ENCODE measurements around the gene CEP170.
"Not testable (repeated sequence)": the region's sequence is repeated elsewhere in the genome, so short reads cannot be mapped to it uniquely, and the experiment has no call there.

CEP170 gene

DNA sequence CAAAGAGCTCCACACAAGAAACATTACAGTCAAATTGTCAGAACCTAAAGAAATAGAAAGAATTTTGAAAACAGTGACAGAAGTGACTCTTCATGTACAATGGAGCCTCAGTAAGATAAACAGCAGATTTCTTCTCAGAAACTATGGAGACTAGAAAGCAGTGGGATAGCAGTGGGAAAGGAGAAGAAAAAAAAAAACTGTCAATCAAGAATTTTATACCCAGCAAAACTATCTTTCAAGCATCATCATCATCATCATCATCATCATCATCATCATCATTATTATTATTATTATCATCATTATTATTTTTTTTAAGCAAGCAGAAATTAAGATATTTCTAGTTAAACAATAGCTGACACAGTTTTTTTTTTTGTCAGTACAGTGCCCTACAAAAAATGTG lies 24.2 kb downstream of the CEP170 start:
- DNase-seq, result no peak

DNA sequence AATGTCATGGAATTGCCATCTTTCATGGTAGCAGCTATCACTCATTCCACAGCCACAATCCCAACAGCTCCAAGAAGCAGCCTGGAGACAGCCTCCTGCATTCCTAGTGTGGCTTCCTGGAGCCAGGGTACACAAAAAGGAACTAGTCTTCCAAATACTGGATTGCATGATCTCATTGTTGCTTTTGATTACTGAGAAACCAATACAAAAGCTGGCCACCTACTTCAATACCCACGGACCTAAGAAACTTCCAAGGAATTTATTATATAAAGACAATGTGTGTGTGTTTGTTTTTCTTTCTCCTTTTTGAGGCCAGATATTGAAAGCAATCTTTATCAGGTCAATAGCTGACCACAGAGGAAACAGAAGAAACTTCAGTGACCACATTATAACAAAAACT lies 25.6 kb downstream of the CEP170 start:
- DNase-seq, result no peak

GRCh38 chr1:243227622-243228021 lies 27.5 kb downstream of the CEP170 start:
- no peak for DNase-seq

- DNase-seq, result no peak
Observed at GRCh38 chr1:243218059-243218458, 37.0 kb downstream of the CEP170 start.

- no peak for DNase-seq
Observed at GRCh38 chr1:243217349-243217748, 37.7 kb downstream of the CEP170 start.

DNA sequence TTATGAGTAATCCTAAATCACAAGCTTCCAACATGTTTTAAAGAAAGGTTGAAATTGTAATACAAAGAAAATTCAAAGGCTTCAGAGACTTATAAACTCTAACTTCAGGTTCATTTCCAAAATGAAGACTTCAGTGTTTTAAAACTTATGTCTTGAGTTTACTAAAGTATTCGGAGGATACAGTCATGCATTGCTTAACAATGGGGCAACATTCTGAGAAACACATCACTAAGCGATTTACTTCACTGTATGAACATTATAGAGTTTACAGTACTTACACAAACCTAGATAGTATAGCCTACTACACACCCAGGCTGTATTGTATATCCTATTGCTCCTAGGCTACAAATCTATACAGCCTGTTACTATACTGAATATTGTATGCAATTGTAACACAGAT lies 38.3 kb downstream of the CEP170 start:
- no peak for DNase-seq

- not testable (repeated sequence) for DNase-seq
Observed at GRCh38 chr1:243215276-243215875, 39.7 kb downstream of the CEP170 start.

- no peak for DNase-seq
Observed at GRCh38 chr1:243213045-243213787, 41.9 kb downstream of the CEP170 start.

GRCh38 chr1:243211984-243212383 lies 43.1 kb downstream of the CEP170 start:
- DNase-seq, result not testable (repeated sequence)

DNA sequence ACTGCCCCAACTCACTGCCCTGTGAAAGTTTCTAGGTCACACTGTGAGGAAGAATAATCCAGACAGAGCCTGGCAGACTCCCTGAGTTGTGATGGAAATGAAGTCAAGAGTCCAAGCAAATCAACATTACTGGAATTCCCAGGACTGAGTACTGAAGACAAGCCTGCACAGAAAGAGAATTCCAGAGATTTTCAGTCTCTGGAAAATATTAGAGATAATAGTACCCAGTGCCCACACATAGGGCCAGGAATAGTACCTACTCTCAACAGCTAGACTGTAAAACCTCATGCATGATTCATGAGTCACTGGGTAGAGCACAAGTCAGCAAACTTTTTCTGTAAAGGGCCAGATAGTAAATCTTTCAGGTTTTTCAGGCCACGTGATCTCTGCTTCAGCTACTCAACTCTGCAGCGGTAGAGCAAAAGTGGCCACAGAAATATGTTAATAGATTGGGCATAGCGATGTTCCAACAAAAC lies 50.0 kb downstream of the CEP170 start:
- not testable (repeated sequence) for DNase-seq

DNA sequence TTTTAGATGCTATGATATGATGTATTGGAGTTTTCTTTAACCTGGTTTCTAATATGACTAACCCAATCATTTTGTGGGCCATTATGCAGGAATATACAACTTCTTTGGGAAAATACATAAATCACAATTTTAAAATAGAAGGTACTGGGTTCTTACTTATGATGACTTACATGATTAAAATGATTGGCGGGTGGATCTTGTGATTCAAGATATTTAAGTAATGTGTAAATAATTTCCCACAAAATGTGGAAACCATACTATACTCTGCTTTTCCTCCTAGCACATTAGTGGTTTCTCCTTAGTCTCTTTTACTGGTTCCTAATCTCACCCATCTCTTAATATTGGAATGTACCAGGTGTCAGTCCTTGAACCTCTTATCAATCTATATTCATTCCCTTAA lies 50.7 kb downstream of the CEP170 start:
- not testable (repeated sequence) for DNase-seq

GRCh38 chr1:243203196-243203595 lies 51.9 kb downstream of the CEP170 start:
- DNase-seq, result not testable (repeated sequence)

- peak; percentile 35 for DNase-seq
Observed at GRCh38 chr1:243201316-243201715, 53.8 kb downstream of the CEP170 start.

- not testable (repeated sequence) for DNase-seq
Observed at GRCh38 chr1:243197524-243197923, 57.6 kb downstream of the CEP170 start.

- not testable (repeated sequence) for DNase-seq
Observed at GRCh38 chr1:243193330-243193729, 61.8 kb downstream of the CEP170 start.

DNA sequence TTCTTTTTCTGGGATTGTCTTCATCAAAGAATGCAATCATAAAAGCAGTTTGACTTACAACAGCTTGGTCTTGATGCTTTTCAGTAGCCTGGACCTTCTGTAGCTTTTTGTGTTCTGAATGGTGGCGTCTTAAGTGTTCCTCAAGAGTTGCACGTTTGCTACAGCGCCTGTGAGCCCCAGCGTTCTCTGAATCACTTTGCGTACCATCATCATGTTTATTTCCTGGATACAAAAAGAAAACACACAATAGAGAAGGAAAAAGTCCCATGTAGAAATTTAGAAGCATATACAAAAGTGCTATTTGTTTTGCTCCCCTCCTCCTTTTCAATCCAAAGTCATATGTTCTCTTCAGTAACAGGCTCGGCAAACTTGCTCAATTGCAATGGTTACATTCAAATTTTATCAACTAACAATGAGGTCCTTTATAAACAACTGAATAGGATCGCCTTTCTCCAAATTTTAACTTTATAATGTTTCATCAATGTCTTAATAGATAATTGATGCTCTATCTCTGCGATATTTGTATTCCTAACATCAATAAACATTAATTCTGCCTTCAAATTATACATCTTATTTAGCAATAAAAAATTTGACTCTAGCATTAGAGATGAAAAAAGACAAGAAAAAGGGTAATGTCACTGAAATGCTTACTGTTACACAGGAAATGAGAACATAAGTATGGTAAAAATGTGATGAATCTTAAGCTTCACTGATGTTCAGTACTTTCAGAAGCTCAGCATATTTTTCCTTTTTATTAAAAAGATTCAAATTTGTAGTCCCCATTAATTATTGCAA lies 68.7 kb downstream of the CEP170 start:
- DNase-seq, result not testable (repeated sequence)

GRCh38 chr1:243184787-243185186 lies 70.3 kb downstream of the CEP170 start:
- DNase-seq, result not testable (repeated sequence)

DNA sequence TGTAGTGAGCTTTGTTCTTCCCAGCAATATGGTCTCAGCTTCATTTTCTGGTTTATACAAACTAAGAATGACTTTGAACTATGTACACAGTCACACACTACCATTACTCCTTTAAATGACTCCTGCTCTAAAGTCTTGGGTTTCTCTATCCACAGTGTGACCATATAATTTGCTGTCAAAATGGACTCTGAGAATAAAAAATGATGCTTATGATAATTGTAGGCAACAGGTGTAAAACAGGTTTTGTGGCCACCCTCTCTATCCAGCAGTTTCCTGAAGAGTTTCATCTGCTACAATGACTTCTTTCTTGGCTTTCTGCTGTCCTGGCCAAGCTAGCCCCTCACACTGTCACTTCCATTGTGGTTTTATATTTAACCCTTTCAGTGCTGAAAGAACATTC lies 71.4 kb downstream of the CEP170 start:
- not testable (repeated sequence) for DNase-seq

- DNase-seq, result peak; percentile 13
Observed at GRCh38 chr1:243183176-243183575, 71.9 kb downstream of the CEP170 start.

DNA sequence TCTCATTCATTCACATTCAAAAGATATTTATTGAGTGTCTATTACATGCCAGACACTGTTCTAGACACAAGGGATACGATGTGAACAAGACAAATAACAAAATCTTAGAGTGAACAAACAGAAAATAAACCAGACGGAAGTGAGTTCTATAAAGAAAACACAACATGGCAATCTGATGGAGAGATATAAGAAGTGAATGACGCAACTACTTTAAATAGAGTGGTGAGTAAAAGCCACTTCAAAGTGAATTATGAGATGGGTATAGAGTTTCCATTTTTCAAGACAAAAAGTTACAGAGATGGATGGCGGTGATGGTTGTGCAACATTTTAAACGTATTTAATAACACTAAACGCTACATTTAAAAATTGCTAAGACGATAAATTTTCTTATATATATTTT lies 75.4 kb downstream of the CEP170 start:
- DNase-seq, result peak; percentile 62

- not testable (repeated sequence) for DNase-seq
Observed at GRCh38 chr1:243177792-243178191, 77.3 kb downstream of the CEP170 start.

DNA sequence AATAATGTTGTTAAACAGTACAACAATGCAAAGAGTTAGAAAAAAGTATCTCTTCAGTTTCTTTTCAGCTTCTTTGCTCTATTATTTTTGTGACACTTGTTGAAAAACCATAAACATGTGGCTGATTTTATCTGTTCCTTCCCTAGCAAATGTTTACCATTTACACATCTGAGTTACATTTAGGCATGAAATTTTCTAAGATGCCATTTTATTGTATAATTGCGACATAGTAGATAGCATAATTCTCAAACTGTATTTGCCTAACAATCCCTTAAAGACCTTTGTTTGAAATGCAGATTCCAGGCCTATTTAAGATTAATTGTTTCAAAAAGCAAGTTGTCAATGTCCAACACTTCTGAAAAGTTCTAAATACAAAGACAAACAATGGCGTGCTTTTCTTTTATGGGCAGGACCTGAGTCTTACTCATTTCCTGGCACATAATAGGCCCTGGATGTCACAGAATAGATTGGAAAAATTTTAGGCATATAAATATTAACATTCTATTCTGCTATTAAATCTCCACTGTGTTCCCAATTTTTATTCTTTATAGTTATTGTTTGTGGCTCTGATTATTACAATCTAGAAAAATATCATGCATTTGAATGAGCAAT lies 81.2 kb downstream of the CEP170 start:
- DNase-seq, result not testable (repeated sequence)

DNA sequence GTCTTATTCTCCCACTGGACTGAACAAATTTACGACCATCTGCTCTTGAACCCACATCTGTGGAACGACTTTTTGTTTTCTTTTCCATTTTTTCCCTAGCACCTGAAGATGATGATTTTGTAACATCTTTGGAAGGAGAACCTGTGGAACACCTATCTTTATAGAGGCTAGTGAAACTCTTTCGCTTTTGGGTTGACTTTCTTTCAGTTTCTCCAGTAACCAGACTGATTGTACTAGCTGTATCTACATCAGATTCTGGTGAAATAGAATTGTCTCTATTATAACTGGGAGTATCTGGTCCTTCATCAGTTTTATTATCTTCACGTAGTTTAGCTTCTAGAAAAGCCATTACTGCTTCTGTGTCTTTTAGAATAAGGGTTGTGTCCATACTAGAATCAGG lies 90.2 kb downstream of the CEP170 start:
- DNase-seq, result not testable (repeated sequence)

Measured in NCI-H1436 treated with DMSO at 0.1 percent for 48 hours (cell line).